HG03520 (cell line): ENCODE measurements around the gene FEZF2.

Source experiments
- ATAC-seq: cut with Tn5 transposase; IDR thresholded peaks from one replicate; pipeline ENCODE4 v1.9.1; 2021; ENCODE audit warnings: mild to moderate bottlenecking, moderate library complexity; ENCODE audit not compliant: unreplicated experiment

FEZF2 gene

DNA sequence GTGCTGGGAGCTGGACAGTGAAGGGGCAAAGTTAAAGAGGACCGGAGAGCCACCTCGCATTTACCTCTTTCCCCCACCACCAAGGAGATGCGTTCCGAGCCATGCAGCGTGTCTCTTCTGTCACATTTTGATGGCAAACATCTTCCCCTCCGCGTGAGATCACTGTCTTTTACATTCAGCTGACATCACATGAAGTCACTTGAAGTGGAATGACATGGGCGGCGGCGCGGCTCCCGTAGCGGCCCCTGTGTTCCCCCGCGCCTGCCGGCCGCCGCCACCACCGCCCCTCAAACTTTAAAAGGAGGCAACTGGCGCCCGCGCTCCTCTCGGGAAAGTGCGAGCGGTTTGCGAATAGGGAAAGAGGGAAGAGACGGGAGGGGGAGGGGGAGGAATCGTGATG is at the start of gene FEZF2:
Gene FEZF2 (minus strand): TSS at position 336 of the 400 bp plus-strand sequence. CDS start 682 bp downstream, outside the sequence.
- no peak for ATAC-seq

GRCh38 chr3:62421207-62421606 is 47.9 kb upstream of the FEZF2 start:
- ATAC-seq, result no peak

DNA sequence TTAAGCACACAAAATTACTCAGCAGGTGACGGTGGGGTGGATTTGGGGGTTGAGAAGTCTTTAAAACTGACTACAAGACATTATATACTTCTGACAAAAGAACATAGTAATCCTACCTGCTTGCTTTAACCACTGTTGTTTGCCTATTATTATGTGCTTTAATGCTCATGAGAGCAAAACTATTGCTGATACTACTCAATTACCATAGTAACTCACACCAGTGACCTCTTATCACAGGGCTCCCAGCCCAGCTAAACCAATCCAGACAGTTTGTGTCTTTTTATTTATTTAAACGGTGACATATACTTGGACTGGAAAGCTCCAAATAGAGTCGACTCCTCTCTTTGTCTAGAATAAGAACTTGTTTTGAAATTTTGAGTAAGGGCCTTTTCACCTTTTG is 42.8 kb upstream of the FEZF2 start:
- no peak for ATAC-seq

- no peak for ATAC-seq
Observed at GRCh38 chr3:62415312-62415801, 42.0 kb upstream of the FEZF2 start.

- ATAC-seq, result no peak
Observed at GRCh38 chr3:62414786-62415185, 41.4 kb upstream of the FEZF2 start.

DNA sequence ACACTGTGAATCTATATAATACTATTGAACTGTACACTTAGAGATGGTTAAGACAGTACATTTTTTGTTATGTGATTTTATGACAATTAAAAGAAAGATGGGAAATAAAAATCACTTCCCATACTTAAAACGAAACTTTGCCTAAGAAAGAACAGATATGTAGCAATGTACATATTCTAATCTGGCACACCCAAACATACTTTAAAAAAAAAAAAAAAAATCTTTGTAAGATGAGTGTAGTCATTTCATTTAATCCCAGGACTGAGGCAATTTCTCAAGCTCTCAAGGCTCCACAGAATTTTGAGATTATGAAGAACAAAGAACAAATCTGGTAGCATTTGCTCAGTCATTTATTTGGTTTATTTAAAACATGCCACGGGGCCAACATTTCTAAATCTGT is 40.3 kb upstream of the FEZF2 start:
- ATAC-seq, result no peak

- no peak for ATAC-seq
Observed at GRCh38 chr3:62406945-62407344, 33.6 kb upstream of the FEZF2 start.

DNA sequence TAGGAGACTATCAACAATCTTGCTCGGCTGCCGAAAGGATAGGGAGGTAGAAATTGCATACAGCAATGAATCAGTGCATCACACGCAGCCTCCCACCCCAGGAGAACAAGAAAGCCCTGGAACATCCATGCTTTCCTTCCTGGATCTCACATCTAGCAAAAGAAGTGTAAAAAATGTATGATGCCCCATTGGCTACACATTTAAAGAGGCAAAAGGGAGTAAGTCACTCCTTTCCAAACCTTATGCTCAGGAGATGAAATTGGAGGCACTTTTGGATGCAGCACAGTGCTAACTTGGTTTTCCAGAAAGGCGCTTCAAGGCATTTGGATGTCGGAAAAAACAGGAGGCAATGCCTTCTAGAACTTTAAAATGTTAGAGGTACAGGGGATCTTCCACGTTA is 32.2 kb upstream of the FEZF2 start:
- ATAC-seq, result no peak

DNA sequence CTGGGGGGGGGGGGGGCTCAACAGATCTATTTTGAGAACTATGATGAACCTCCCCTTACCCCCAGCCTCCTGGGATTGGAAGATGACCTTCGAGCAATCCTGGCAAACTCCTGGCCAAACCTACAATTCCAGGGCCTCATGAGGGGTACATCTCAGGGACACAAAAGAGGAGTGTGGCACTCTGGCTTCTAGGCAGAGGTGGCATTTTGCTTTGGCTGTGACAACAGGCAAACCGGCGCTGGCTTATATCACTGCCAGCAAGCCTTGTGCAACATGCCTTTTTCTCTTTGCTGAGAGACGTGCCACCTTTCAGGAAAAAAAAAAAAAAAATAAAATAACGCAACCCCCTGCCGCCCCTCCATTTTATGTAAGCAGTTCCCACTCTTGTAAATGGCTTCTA is 31.8 kb upstream of the FEZF2 start:
- ATAC-seq, result no peak

DNA sequence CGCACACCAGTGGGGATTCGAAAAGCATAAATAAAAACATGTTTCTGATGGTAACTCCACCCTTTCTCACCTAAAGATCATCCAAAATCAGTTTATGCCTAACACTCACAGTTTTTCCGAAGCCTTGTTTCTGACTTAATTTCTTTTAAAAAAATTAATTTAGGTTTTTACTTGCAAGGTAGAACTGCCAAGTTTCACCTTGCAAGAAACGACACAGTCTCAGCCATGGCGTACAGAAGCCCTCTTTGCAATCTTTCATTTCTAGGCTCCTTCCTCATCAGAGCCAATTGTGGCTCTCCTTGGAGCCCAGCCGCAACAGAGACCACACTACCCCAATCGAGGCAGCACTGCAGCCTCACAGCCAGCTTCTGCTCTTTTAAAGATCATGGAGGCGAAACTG is 31.0 kb upstream of the FEZF2 start:
- ATAC-seq, result no peak

DNA sequence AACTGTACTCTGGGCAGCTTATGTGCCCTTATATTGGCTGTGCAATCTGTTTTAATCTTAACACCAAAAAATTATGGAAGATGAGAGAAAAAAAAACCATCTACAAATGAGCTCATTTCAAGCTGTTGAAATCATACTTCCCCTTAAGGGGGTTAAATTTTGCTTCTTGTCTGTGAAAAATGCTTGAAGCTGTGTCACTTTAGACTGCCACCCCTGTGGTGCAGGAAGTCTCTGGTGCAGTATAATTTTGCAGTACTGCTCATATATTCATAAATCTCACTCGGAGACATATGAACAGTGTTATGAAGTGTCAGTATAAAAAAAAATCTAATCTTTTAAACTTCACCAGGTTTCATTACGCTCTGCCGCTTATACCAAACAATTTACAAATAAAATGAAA is 30.4 kb upstream of the FEZF2 start:
- no peak for ATAC-seq

GRCh38 chr3:62392626-62393292 is 19.4 kb upstream of the FEZF2 start:
- no peak for ATAC-seq

GRCh38 chr3:62387251-62387650 is 13.9 kb upstream of the FEZF2 start:
- ATAC-seq, result no peak

- no peak for ATAC-seq
Observed at GRCh38 chr3:62379321-62379798, 6.0 kb upstream of the FEZF2 start.

DNA sequence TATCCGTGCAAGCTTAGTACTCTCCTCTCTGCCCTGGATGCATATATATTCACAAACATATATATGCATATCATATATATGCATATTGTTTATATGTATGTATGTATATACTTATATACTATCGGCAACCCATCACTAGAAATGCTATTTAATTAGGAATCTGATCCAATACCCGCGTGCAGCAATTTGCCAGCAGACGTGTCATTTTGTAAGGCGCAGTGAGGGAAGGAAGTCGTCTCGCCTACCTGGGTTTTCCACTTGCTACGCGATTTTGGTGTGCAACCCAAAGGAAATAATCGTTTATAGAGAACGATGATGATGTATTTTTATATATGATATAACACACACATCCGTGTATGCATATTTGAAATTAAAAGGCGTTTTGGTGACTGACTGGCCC is 5.6 kb upstream of the FEZF2 start:
- ATAC-seq, result no peak

- no peak for ATAC-seq
Observed at GRCh38 chr3:62378311-62378789, 5.0 kb upstream of the FEZF2 start.

DNA sequence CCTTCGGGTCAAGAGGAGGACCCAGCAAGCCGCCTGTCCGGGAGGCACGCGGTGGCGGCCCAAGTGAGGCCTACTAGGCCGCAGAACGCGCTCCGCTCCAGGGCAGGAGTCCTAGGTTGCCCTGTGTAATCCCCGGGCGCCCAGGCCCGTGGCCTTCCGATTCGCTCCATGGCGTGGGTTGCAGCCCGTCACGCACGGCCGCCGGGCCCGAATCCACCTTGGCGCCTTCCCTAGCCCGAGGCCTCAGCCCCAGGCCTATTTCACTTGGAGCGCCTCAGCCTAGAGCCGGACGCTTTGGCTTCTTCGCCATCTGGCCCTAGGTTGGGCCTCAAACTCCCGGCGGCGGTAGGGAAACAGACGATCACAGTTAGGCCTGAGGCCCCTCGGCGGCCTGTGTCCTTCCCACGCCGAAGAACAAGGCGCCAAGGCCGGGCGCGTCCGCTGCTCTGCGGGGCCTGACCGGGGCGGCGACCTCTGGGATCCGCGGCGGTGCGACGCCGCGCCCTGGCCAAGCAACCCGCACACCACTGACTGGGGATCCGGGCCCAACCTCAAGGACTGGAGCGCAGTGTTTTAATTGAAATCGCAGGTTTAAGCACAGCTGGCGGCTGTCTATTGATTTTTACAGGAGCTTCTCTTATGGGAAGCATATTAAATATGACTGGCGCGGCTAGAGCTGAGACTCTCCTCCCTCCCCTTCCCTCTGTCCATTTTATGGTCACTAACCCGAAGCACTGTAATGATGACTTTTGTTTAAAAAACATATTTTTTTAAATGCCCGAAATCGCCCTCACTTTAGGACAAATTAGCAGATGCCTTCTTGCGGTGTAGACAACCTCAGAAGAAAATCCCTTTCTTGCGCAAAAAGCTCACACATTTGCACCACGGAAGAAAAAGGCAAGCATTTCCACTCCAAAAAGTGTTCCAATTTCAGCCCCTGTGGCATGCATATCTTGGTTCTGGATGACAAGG is 3.8 kb upstream of the FEZF2 start:
- ATAC-seq, result no peak

DNA sequence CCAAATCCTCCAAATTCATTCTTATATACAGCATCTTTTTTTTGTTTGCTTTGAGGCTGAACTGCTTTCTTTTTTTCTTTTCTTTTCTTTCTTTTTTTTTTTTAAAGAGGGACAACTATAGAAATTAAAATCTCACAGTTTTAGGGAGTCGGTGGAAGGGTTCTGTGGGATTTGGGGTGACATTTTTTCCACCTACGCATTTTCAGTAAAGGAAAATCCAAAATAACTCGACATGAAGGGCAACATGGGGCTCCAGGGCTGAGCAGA is 3.0 kb upstream of the FEZF2 start:
- no peak for ATAC-seq

GRCh38 chr3:62375655-62376453 is 2.5 kb upstream of the FEZF2 start:
- ATAC-seq, result no peak

GRCh38 chr3:62374341-62375218 is 1.2 kb upstream of the FEZF2 start:
- ATAC-seq, result no peak
